HK-2 (cell line): ENCODE results near the gene CACNA2D3.
"Not testable (repeated sequence)": the region's sequence is repeated elsewhere in the genome, so short reads cannot be mapped to it uniquely, and the experiment has no call there.

Experiments
- DNase-seq: peaks from one replicate; pipeline ENCODE4 v3.0.0-alpha.2; 2018; ENCODE audit not compliant: unreplicated experiment

CACNA2D3 gene

GRCh38 chr3:54573858-54574257 lies 451.5 kb downstream of the CACNA2D3 start:
- no peak for DNase-seq

- no peak for DNase-seq
Observed at GRCh38 chr3:54574906-54575617, 452.7 kb downstream of the CACNA2D3 start.

GRCh38 chr3:54575618-54575960 lies 453.2 kb downstream of the CACNA2D3 start:
- DNase-seq = no peak

GRCh38 chr3:54577313-54577712 lies 455.0 kb downstream of the CACNA2D3 start:
- no peak for DNase-seq

GRCh38 chr3:54578417-54578816 lies 456.1 kb downstream of the CACNA2D3 start:
- peak; percentile 4 for DNase-seq

- DNase-seq = no peak
Observed at GRCh38 chr3:54580453-54580852, 458.1 kb downstream of the CACNA2D3 start.

- DNase-seq = no peak
Observed at GRCh38 chr3:54582424-54582823, 460.1 kb downstream of the CACNA2D3 start.

- DNase-seq = no peak
Observed at GRCh38 chr3:54591157-54591556, 468.8 kb downstream of the CACNA2D3 start.

GRCh38 chr3:54593653-54594052 lies 471.3 kb downstream of the CACNA2D3 start:
- DNase-seq = no peak

- no peak for DNase-seq
Observed at GRCh38 chr3:54596087-54596486, 473.7 kb downstream of the CACNA2D3 start.

- DNase-seq = no peak
Observed at GRCh38 chr3:54599716-54600115, 477.4 kb downstream of the CACNA2D3 start.

GRCh38 chr3:54600441-54601204 lies 478.3 kb downstream of the CACNA2D3 start:
- no peak for DNase-seq

GRCh38 chr3:54604495-54604894 lies 482.1 kb downstream of the CACNA2D3 start:
- no peak for DNase-seq

- no peak for DNase-seq
Observed at GRCh38 chr3:54608041-54608440, 485.7 kb downstream of the CACNA2D3 start.

- no peak for DNase-seq
Observed at GRCh38 chr3:54619053-54619452, 496.7 kb downstream of the CACNA2D3 start.

GRCh38 chr3:54619531-54619930 lies 497.2 kb downstream of the CACNA2D3 start:
- DNase-seq = no peak

GRCh38 chr3:54621184-54621583 lies 498.8 kb downstream of the CACNA2D3 start:
- no peak for DNase-seq

GRCh38 chr3:54622678-54623077 lies 500.3 kb downstream of the CACNA2D3 start:
- DNase-seq = no peak

- no peak for DNase-seq
Observed at GRCh38 chr3:54625805-54626787, 503.7 kb downstream of the CACNA2D3 start.

GRCh38 chr3:54628888-54629441 lies 506.6 kb downstream of the CACNA2D3 start:
- DNase-seq = no peak

- no peak for DNase-seq
Observed at GRCh38 chr3:54630101-54630623, 507.8 kb downstream of the CACNA2D3 start.

GRCh38 chr3:54631001-54631400 lies 508.6 kb downstream of the CACNA2D3 start:
- not testable (repeated sequence) for DNase-seq
